Measurements from ENCODE around the gene MED27. TPM values are rescaled to one million over a fixed set of nuclear protein-coding genes. Genes with fewer than 3 reads are reported as not detected.

The MED27 gene
- total RNA-seq, 1 experiment from 2014 or later = 30.4 TPM

- Histone ChIP-seq H3K4me3 (ENCODE audit: low read depth, low read length) (no peak overlapping the region), H3K27me3 (replicated peaks; ENCODE audit: control insufficient read depth, insufficient read depth, low read length) (no peaks in the 10 kb centered on the region), H3K9me3 (no peaks in the 10 kb centered on the region), H3K36me3 (ENCODE audit: control insufficient read depth, insufficient read depth, low read length) (no peaks in the 10 kb centered on the region), H3K4me1 (no peaks in the 10 kb centered on the region)
- Mint-ChIP-seq H3K4me3 (ENCODE audit: unreplicated experiment) (no peak overlapping the region), H3K36me3 (ENCODE audit: insufficient read depth, unreplicated experiment) (peaks cover 16% of the 10 kb centered on the region), H3K27me3 (ENCODE audit: insufficient read depth, unreplicated experiment) (no peaks in the 10 kb centered on the region), H3K9me3 (ENCODE audit: unreplicated experiment) (no peaks in the 10 kb centered on the region), H3K4me1 (ENCODE audit: low read depth, unreplicated experiment) (no peaks in the 10 kb centered on the region), H3K27ac (ENCODE audit: unreplicated experiment) (no peak overlapping the region)
- no TSS peak for BruUV-seq (replicated peaks)
- no peak for TF ChIP-seq CTCF (IDR thresholded peaks at IDR 0.05; ENCODE audit: insufficient read depth in 1 of 2, low read depth in 1 of 2, low read length in 1 of 2, severe bottlenecking in 1 of 2, unreplicated experiment in 1 of 2)
- DNase-seq = no peak
- CTCF ChIA-PET = no interaction called here
- intact Hi-C loops (cut with micrococcal nuclease; ENCODE audit: unreplicated experiment) = no loop called here
- POLR2A ChIA-PET = no interaction called here
These were observed 214.0 kb downstream of the MED27 start for GRCh38 chr9:131865446-131866195.

- Mint-ChIP-seq H3K27ac (ENCODE audit: unreplicated experiment) (no peak overlapping the region), H3K36me3 (ENCODE audit: insufficient read depth, unreplicated experiment) (peaks cover 22% of the 10 kb centered on the region), H3K27me3 (ENCODE audit: insufficient read depth, unreplicated experiment) (no peaks in the 10 kb centered on the region), H3K9me3 (ENCODE audit: unreplicated experiment) (no peaks in the 10 kb centered on the region), H3K4me1 (ENCODE audit: low read depth, unreplicated experiment) (no peaks in the 10 kb centered on the region), H3K4me3 (ENCODE audit: unreplicated experiment) (no peak overlapping the region)
- ChIA-PET POLR2A (no interaction called here), CTCF (no interaction called here)
- no peak for DNase-seq
- H3K9me3 ChIP-seq = no peaks in the 10 kb centered on the region
- no peaks in the 10 kb centered on the region for H3K27me3 ChIP-seq (replicated peaks; ENCODE audit: control insufficient read depth, insufficient read depth, low read length)
- H3K36me3 ChIP-seq (ENCODE audit: control insufficient read depth, insufficient read depth, low read length) = no peaks in the 10 kb centered on the region
- no peaks in the 10 kb centered on the region for H3K4me1 ChIP-seq
- intact Hi-C loops (cut with micrococcal nuclease; ENCODE audit: unreplicated experiment) = loop anchor here (5.0 kb wide), 1 partner anchor 218 kb away; no protein-coding TSS in a partner anchor
- TF ChIP-seq CTCF (IDR thresholded peaks at IDR 0.05; ENCODE audit: insufficient read depth in 1 of 2, low read depth in 1 of 2, low read length in 1 of 2, severe bottlenecking in 1 of 2, unreplicated experiment in 1 of 2) = no peak
- BruUV-seq (replicated peaks) = no TSS peak
- H3K4me3 ChIP-seq (ENCODE audit: low read depth, low read length) = no peak overlapping the region
These were observed 215.1 kb downstream of the MED27 start for GRCh38 chr9:131864531-131864930.

DNA sequence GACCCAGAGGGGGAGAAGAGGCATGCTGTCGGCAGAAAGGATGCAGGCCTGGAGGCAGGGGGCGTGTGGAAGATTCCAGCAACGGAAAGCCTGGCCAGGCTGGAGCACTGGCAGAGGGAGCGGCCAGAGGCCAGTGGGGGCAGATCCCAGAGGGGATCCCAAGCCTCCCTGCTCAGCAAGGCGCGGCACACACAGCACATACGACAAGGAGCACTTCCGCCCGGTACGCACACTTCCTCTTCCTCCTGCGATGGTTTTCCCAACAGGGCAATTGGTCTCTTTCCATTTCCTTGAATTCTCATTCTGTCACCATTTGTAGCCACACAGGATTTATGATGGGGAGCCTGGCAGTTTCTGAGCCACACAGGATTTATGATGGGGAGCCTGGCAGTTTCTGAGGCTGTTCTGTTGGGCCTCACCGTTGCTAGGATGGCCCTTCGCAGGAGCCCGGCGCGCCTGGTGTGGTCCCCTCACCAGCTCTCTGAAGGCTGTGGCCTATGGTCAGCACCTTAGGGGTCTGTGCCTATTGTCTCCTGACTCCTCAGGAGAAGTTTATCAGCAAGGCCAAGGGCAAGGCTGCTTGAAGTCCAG, 216.3 kb downstream of the MED27 start:
- no peak for TF ChIP-seq CTCF (IDR thresholded peaks at IDR 0.05; ENCODE audit: insufficient read depth in 1 of 2, low read depth in 1 of 2, low read length in 1 of 2, severe bottlenecking in 1 of 2, unreplicated experiment in 1 of 2)
- Histone ChIP-seq H3K27me3 (replicated peaks; ENCODE audit: control insufficient read depth, insufficient read depth, low read length) (no peaks in the 10 kb centered on the region), H3K4me3 (ENCODE audit: low read depth, low read length) (no peak overlapping the region), H3K4me1 (no peaks in the 10 kb centered on the region), H3K9me3 (no peaks in the 10 kb centered on the region), H3K36me3 (ENCODE audit: control insufficient read depth, insufficient read depth, low read length) (no peaks in the 10 kb centered on the region)
- no peaks in the 10 kb centered on the region for H3K9me3 Mint-ChIP-seq (ENCODE audit: unreplicated experiment)
- BruUV-seq (replicated peaks) = no TSS peak
- H3K4me3 Mint-ChIP-seq (ENCODE audit: unreplicated experiment) = no peak overlapping the region
- CTCF ChIA-PET = interaction anchor here (0.6 kb wide), 1 partner anchor 82 kb away, joined by 4 read pairs; no protein-coding TSS in a partner anchor
- intact Hi-C loops (cut with micrococcal nuclease; ENCODE audit: unreplicated experiment) = loop anchor here (5.0 kb wide), 1 partner anchor 219 kb away; no protein-coding TSS in a partner anchor
- DNase-seq = no peak
- H3K4me1 Mint-ChIP-seq (ENCODE audit: low read depth, unreplicated experiment) = no peaks in the 10 kb centered on the region
- H3K27ac Mint-ChIP-seq (ENCODE audit: unreplicated experiment) = no peak overlapping the region
- POLR2A ChIA-PET = no interaction called here
- peaks cover 18% of the 10 kb centered on the region for H3K36me3 Mint-ChIP-seq (ENCODE audit: insufficient read depth, unreplicated experiment)
- no peaks in the 10 kb centered on the region for H3K27me3 Mint-ChIP-seq (ENCODE audit: insufficient read depth, unreplicated experiment)
